GM12872 (cell line): ENCODE results near the gene BRK1.

Experiments
- TF ChIP-seq, protein P1 (sequence below): IDR thresholded peaks from 3 replicates; pipeline ENCODE4 v1.5.1; 2011; ENCODE audit warnings: low read depth, mild to moderate bottlenecking, low read length, moderate library complexity; ENCODE audit not compliant: insufficient read depth

Gene BRK1

DNA sequence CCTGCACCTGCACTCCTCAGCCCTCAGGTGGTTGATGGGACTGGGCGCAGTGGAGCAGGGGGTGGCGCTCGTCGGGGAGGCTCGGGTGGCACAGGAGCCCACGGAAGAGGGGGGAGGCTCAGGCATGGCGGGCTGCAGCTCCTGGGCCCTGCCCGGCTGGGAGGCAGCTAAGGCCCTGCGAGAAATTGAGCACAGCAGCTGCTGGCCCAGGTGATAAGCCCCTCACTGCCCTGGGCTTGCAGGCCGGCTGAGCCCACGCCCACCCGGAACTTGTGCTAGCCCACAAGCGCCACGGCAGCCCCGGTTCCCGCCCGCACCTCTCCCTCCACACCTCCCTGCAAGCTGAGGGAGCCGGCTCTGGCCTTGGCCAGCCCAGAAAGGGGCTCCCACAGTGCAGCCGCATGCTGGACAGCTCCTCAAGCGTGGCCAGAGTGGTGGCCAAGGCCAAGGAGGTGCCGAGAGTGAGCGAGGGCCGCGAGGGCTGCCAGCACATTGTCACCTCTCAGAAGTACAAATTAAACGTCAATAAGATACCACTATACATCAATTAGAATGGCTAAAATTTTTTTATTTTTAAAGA is 21.0 kb downstream of the BRK1 start:
- TF ChIP-seq, protein P1, sequence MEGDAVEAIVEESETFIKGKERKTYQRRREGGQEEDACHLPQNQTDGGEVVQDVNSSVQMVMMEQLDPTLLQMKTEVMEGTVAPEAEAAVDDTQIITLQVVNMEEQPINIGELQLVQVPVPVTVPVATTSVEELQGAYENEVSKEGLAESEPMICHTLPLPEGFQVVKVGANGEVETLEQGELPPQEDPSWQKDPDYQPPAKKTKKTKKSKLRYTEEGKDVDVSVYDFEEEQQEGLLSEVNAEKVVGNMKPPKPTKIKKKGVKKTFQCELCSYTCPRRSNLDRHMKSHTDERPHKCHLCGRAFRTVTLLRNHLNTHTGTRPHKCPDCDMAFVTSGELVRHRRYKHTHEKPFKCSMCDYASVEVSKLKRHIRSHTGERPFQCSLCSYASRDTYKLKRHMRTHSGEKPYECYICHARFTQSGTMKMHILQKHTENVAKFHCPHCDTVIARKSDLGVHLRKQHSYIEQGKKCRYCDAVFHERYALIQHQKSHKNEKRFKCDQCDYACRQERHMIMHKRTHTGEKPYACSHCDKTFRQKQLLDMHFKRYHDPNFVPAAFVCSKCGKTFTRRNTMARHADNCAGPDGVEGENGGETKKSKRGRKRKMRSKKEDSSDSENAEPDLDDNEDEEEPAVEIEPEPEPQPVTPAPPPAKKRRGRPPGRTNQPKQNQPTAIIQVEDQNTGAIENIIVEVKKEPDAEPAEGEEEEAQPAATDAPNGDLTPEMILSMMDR = no peak

DNA sequence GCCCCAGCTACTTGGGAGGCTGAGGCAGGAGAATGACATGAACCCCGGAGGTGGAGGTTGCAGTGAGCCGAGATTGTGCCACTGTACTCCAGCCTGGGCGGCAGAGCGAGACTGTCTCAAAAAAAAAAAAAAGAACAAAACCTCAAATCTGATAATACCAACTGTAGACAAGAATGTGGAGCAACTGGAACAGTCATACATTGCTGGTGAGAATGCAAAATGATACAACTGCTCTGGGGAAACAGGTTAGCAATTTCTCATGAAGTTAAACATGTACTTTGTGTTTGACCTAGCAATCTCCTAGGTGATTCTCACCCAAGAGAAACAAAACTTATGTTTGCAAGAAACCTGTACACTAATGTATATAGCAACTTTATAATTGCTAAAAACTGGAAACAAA is 21.7 kb downstream of the BRK1 start:
- TF ChIP-seq, protein P1 = no peak

DNA sequence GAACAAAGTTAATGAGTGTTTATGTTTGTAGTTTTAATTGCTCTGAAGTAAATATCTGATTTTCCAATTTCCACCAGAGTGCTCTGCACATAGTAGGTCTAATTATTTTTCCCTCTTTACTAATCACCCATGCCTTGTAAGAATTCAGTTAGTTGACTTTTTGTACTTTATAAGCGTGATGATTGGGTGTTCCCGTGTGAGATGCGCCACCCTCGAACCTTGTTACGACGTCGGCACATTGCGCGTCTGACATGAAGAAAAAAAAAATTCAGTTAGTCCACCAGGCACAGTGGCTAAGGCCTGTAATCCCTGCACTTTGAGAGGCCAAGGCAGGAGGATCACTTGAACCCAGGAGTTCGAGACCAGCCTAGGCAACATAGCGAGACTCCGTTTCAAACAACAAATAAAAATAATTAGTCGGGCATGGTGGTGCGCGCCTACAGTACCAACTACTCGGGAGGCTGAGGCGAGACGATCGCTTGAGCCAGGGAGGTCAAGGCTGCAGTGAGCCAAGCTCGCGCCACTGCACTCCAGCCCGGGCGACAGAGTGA is 25.6 kb downstream of the BRK1 start:
- TF ChIP-seq, protein P1 = no peak

DNA sequence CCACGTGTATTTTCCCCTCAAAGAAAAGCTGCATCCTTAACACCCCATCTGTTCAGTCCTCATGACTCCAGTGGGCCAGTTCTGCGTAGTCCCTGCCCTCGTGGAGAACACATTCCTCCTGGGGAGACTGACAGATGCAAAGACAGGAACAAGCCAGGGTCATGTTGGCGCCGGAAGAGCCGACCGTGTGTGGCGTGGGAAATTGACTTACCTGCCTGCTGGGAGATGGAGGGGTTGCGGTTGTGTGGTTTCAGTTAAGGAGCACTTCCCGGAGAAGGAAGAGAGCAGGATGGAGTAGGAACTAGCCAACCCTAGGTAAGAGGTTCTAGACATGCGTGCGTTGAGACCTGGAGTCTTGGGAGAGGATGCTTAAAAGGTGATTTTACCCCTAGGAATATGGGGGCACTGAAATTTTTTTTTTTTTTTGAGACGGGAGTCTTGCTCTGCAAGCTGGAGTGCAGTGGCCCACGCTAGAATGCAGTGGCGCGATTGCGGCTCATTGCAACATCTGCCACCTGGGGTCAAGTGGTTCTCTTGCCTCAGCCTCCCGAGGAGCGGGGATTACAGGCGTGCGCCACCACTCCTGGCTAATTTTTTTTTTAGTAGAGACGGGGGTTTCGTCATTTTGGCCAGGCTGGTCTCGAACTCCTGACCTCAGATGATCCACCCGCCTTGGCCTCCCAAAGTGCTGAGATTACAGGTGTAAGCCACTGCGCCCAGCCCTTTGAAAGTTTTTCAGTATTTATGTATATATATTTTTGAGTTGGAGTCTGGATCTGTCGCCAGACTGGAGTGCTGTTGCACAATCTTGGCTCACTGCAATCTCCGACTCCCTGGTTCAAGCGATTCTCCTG is 27.5 kb downstream of the BRK1 start:
- TF ChIP-seq, protein P1 = no peak

DNA sequence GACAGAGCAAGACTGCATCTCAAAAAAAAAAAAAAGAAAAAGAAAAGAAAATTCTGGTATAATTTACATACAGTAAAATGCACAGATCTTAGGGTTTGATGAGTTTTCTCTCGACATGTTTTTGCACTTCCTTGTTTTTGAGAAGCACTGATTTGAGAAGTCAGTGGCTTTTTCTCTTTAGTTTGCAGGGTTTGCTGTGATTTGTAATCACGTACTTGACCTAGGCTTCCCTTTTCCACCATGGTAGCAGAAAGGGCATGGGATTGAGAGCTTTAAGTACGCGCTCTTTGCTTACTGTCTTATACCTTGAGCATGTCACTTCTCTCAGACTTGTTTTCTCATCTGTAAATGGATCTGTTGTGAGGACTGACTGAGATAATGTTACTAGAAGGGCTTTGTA is 30.2 kb downstream of the BRK1 start:
- TF ChIP-seq, protein P1 = no peak

DNA sequence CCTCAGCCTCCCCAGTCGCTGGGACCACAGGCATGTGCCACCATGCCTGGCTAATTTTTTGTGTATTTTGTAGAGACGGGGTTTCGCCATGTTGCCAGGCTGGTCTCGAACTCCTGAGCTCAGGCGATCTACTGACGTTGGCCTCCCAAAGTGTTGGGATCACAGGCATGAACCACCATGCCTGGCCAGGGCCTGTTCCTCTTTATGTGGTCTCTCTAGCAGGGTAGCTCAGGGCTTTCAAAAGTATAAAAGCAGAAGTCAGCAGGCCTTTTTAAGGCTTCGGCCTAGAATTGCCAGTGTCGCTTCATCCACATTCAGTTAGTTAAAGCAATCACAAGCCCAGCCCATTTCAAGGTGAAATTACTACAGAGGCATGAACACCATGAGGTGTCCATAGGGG is 33.8 kb downstream of the BRK1 start:
- TF ChIP-seq, protein P1 = no peak

DNA sequence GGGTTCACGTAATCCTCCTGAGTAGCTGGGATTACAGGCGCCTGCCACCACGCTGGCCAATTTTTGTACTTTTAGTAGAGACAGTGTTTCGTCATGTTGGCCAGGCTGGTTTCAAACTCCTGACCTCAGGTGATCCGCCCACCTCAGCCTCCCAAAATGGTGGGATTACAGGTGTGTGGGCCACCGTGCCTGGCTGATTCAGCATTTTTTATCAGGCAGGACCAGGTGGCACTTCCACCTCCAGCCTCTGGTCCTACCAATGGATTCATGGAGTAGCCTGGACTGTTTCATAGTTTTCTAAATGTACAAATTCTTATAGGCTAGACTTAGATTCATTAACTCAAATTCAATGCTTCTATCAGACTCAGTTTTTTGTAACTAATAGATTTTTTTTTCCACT is 35.5 kb downstream of the BRK1 start:
- TF ChIP-seq, protein P1 = no peak
